GM12891 (cell line): ENCODE measurements around the gene LCOR.

Source experiments
- POLR2A ChIP-seq: IDR thresholded peaks from 2 replicates; pipeline ENCODE4 v1.6.1; 2011; ENCODE audit warnings: low read depth, low read length, control low read depth
- POU2F2 ChIP-seq: IDR thresholded peaks from 2 replicates; pipeline ENCODE4 v1.6.1; 2011; ENCODE audit warnings: low read depth, mild to moderate bottlenecking, control low read depth, low read length, moderate library complexity
- TAF1 ChIP-seq: IDR thresholded peaks from 2 replicates; pipeline ENCODE4 v1.6.1; 2011; ENCODE audit warnings: low read depth, low read length, control low read depth

GRCh38 chr10:96982149-96982930 is 150.2 kb downstream of the LCOR start:
- TF ChIP-seq TAF1 (no peak), POU2F2 (no peak), POLR2A (no peak)
